Measurements from ENCODE around the gene KCNJ15. TPM values are rescaled to one million over a fixed set of nuclear protein-coding genes. Genes with fewer than 3 reads are reported as not detected.

The KCNJ15 gene
- total RNA-seq, 1 donor from 2014 or later, result not detected

- TF ChIP-seq CTCF (IDR thresholded peaks at IDR 0.05; ENCODE audit: partially characterized antibody, unreplicated experiment), result peak; percentile 74
- H3K36me3 Mint-ChIP-seq (ENCODE audit: unreplicated experiment), result no peaks in the 10 kb centered on the region
- peak; percentile 79 for DNase-seq
- H3K4me3 Mint-ChIP-seq (ENCODE audit: unreplicated experiment), result no peak overlapping the region
- H3K4me1 Mint-ChIP-seq (ENCODE audit: low read depth, unreplicated experiment), result peaks cover 5% of the 10 kb centered on the region
- H3K27me3 Mint-ChIP-seq (ENCODE audit: unreplicated experiment), result peaks cover 2% of the 10 kb centered on the region
- no peaks in the 10 kb centered on the region for H3K9me3 Mint-ChIP-seq (ENCODE audit: unreplicated experiment)
- no peak overlapping the region for H3K27ac Mint-ChIP-seq (ENCODE audit: unreplicated experiment)
Observed at GRCh38 chr21:38352536-38353219, 95.9 kb downstream of the KCNJ15 start.

GRCh38 chr21:38354231-38354630 lies 97.4 kb downstream of the KCNJ15 start:
- no peak overlapping the region for H3K27ac Mint-ChIP-seq (ENCODE audit: unreplicated experiment)
- TF ChIP-seq CTCF (IDR thresholded peaks at IDR 0.05; ENCODE audit: partially characterized antibody, unreplicated experiment), result no peak
- H3K36me3 Mint-ChIP-seq (ENCODE audit: unreplicated experiment), result no peaks in the 10 kb centered on the region
- no peaks in the 10 kb centered on the region for H3K9me3 Mint-ChIP-seq (ENCODE audit: unreplicated experiment)
- H3K4me3 Mint-ChIP-seq (ENCODE audit: unreplicated experiment), result no peak overlapping the region
- no peak for DNase-seq
- peaks cover 5% of the 10 kb centered on the region for H3K4me1 Mint-ChIP-seq (ENCODE audit: low read depth, unreplicated experiment)
- H3K27me3 Mint-ChIP-seq (ENCODE audit: unreplicated experiment), result peaks cover 2% of the 10 kb centered on the region

DNA sequence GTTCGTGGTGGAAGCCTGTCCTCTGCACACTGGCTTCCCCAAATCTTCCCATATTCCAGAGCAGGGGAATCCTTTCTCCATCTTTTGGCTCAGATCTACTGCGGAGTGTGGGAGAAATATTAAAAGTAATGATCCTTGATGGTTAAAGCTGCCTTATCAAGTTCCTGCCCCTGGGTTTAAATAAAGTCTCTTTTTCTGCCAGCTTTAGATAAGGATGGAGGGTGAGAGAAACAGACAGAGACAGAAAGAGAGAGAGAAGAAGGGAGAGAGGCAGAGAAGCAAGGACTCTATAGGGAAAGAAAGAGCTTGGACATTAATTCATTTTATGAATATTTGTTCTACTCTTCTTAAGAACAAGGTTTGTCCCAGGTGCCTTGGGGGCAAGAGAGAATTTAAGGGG lies 98.0 kb downstream of the KCNJ15 start:
- H3K36me3 Mint-ChIP-seq (ENCODE audit: unreplicated experiment), result no peaks in the 10 kb centered on the region
- TF ChIP-seq CTCF (IDR thresholded peaks at IDR 0.05; ENCODE audit: partially characterized antibody, unreplicated experiment), result no peak
- DNase-seq, result no peak
- H3K27me3 Mint-ChIP-seq (ENCODE audit: unreplicated experiment), result peaks cover 2% of the 10 kb centered on the region
- H3K4me3 Mint-ChIP-seq (ENCODE audit: unreplicated experiment), result no peak overlapping the region
- H3K27ac Mint-ChIP-seq (ENCODE audit: unreplicated experiment), result no peak overlapping the region
- H3K9me3 Mint-ChIP-seq (ENCODE audit: unreplicated experiment), result peaks cover 1% of the 10 kb centered on the region
- peaks cover 5% of the 10 kb centered on the region for H3K4me1 Mint-ChIP-seq (ENCODE audit: low read depth, unreplicated experiment)

DNA sequence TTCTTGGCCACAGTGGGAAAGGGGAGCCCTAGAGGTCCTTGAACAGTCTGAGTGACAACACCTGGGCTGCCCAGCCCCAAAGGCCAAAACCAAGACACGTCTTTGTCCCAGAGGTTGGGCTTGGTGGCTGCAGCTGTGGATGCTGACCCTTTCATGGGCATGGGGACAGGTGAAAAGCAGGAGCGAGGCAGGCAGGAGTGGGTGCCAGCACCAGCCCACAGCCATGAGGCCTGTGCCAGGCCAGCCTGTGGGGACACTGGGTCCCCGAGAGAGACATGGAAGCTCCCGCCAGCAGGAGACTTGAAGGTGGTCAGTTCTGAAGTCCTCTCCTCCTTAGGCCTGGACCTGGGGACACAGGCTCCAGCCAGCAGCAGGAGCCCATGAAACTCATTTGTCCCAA lies 98.6 kb downstream of the KCNJ15 start:
- Mint-ChIP-seq H3K27me3 (ENCODE audit: unreplicated experiment) (no peaks in the 10 kb centered on the region), H3K9me3 (ENCODE audit: unreplicated experiment) (peaks cover 1% of the 10 kb centered on the region), H3K27ac (ENCODE audit: unreplicated experiment) (no peak overlapping the region), H3K4me1 (ENCODE audit: low read depth, unreplicated experiment) (peaks cover 1% of the 10 kb centered on the region), H3K4me3 (ENCODE audit: unreplicated experiment) (no peak overlapping the region), H3K36me3 (ENCODE audit: unreplicated experiment) (no peaks in the 10 kb centered on the region)
- no peak for DNase-seq
- no peak for TF ChIP-seq CTCF (IDR thresholded peaks at IDR 0.05; ENCODE audit: partially characterized antibody, unreplicated experiment)

DNA sequence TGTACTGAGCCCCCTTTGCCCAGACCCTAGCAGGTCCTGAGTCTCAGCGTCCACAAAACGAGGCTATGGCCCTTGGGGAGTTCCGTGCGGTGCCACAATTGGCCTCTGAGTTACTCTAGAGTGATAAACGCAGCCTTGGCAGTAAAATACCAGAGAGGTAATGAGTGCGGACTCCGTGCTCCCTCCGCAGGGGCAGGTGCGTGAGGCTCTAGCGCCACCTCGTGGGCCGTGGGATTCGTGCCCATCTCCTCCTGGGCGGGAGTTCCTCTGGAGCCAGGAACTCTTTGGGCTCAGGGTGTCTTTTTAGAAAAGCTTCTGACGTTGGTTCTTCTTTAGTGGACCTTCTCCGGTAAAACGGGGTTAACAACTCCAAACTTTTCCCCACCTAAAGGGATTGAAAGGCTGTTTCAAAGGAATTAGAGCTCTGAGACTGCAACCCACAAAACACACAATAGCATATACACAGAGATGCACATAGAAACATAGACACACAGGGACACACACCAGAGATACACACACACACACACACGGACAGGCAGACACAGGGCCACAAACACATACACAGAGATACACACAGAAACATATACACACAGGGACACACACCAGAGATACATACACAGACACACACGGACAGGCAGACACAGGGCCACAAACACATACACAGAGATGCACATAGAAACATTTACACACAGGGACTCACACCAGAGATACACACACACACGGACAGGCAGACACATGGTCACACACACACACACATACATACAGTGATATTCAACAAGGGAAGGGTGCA lies 99.4 kb downstream of the KCNJ15 start:
- H3K4me3 Mint-ChIP-seq (ENCODE audit: unreplicated experiment), result no peak overlapping the region
- H3K9me3 Mint-ChIP-seq (ENCODE audit: unreplicated experiment), result peaks cover 1% of the 10 kb centered on the region
- no peaks in the 10 kb centered on the region for H3K36me3 Mint-ChIP-seq (ENCODE audit: unreplicated experiment)
- DNase-seq, result peak; percentile 92
- H3K27me3 Mint-ChIP-seq (ENCODE audit: unreplicated experiment), result no peaks in the 10 kb centered on the region
- TF ChIP-seq CTCF (IDR thresholded peaks at IDR 0.05; ENCODE audit: partially characterized antibody, unreplicated experiment), result peak; percentile 85
- no peaks in the 10 kb centered on the region for H3K4me1 Mint-ChIP-seq (ENCODE audit: low read depth, unreplicated experiment)
- no peak overlapping the region for H3K27ac Mint-ChIP-seq (ENCODE audit: unreplicated experiment)
